ENCODE measurements around the gene CIDEB. TPM values are rescaled to one million over a fixed set of nuclear protein-coding genes. Genes with fewer than 3 reads are reported as not detected.

CIDEB gene
- polyA plus RNA-seq, 1 donor from 2014 or later, result not detected

DNA sequence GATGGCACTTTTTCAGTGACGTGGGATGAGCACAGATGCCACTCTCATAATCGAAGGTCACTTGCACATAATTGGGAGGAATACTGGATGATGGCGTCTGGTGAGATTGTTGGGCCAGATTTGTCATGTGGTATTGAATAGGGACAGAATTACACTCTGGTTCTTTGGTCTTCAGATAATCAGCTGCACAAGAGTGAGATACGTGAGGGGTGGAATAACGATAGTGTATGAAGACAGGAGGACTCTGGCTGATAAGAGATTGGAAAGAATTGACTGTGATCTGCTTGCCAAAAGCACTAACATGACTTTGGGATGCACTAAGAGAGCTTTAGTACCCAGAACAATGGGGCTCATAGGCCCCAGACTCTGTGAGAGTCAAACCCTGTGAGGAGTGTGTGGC, 29.4 kb downstream of the CIDEB start:
- H3K79me2 ChIP-seq (replicated peaks; ENCODE audit: insufficient read depth, low read length), result no peaks in the 10 kb centered on the region
- no peaks in the 10 kb centered on the region for H4K20me1 ChIP-seq (ENCODE audit: insufficient read depth)
- H3K4me2 ChIP-seq (ENCODE audit: low read length), result no peak overlapping the region
- H3K27me3 ChIP-seq (ENCODE audit: insufficient read depth, low read depth, low read length), result no peaks in the 10 kb centered on the region
- TF ChIP-seq SMC3 (conservative IDR thresholded peaks at IDR 0.05; ENCODE audit: poor library complexity) (no peak), EP300 (conservative IDR thresholded peaks at IDR 0.05; ENCODE audit: poor library complexity, severe bottlenecking) (no peak), TAF1 (IDR thresholded peaks at IDR 0.05; ENCODE audit: low read depth) (no peak), POLR2AphosphoS5 (IDR thresholded peaks at IDR 0.05) (no peak), MXI1 (conservative IDR thresholded peaks at IDR 0.05; ENCODE audit: poor library complexity, severe bottlenecking) (no peak), RAD21 (conservative IDR thresholded peaks at IDR 0.05) (no peak), EZH2 (IDR thresholded peaks at IDR 0.05; ENCODE audit: borderline replicate concordance, insufficient read depth, low read length, poor library complexity, severe bottlenecking) (no peak)
- TF ChIP-seq, protein P1, sequence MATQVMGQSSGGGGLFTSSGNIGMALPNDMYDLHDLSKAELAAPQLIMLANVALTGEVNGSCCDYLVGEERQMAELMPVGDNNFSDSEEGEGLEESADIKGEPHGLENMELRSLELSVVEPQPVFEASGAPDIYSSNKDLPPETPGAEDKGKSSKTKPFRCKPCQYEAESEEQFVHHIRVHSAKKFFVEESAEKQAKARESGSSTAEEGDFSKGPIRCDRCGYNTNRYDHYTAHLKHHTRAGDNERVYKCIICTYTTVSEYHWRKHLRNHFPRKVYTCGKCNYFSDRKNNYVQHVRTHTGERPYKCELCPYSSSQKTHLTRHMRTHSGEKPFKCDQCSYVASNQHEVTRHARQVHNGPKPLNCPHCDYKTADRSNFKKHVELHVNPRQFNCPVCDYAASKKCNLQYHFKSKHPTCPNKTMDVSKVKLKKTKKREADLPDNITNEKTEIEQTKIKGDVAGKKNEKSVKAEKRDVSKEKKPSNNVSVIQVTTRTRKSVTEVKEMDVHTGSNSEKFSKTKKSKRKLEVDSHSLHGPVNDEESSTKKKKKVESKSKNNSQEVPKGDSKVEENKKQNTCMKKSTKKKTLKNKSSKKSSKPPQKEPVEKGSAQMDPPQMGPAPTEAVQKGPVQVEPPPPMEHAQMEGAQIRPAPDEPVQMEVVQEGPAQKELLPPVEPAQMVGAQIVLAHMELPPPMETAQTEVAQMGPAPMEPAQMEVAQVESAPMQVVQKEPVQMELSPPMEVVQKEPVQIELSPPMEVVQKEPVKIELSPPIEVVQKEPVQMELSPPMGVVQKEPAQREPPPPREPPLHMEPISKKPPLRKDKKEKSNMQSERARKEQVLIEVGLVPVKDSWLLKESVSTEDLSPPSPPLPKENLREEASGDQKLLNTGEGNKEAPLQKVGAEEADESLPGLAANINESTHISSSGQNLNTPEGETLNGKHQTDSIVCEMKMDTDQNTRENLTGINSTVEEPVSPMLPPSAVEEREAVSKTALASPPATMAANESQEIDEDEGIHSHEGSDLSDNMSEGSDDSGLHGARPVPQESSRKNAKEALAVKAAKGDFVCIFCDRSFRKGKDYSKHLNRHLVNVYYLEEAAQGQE (IDR thresholded peaks at IDR 0.05; ENCODE audit: borderline replicate concordance), result no peak
- TF ChIP-seq, protein P2, sequence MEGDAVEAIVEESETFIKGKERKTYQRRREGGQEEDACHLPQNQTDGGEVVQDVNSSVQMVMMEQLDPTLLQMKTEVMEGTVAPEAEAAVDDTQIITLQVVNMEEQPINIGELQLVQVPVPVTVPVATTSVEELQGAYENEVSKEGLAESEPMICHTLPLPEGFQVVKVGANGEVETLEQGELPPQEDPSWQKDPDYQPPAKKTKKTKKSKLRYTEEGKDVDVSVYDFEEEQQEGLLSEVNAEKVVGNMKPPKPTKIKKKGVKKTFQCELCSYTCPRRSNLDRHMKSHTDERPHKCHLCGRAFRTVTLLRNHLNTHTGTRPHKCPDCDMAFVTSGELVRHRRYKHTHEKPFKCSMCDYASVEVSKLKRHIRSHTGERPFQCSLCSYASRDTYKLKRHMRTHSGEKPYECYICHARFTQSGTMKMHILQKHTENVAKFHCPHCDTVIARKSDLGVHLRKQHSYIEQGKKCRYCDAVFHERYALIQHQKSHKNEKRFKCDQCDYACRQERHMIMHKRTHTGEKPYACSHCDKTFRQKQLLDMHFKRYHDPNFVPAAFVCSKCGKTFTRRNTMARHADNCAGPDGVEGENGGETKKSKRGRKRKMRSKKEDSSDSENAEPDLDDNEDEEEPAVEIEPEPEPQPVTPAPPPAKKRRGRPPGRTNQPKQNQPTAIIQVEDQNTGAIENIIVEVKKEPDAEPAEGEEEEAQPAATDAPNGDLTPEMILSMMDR (IDR thresholded peaks at IDR 0.05; ENCODE audit: poor library complexity, severe bottlenecking), result no peak
- H3K9ac ChIP-seq (ENCODE audit: low read length), result no peak overlapping the region
- H2AFZ ChIP-seq (ENCODE audit: low read depth, low read length), result no peak overlapping the region
- H3K9me3 ChIP-seq (ENCODE audit: low read length), result no peaks in the 10 kb centered on the region
- no peaks in the 10 kb centered on the region for H3K9me2 ChIP-seq (ENCODE audit: insufficient read depth, low read length)
- H3K4me3 ChIP-seq (ENCODE audit: low read length), result no peak overlapping the region
- no peaks in the 10 kb centered on the region for H3K36me3 ChIP-seq (ENCODE audit: insufficient read depth, low read length)
- no peak overlapping the region for H3K27ac ChIP-seq (ENCODE audit: low read length)
- H3F3A ChIP-seq (ENCODE audit: insufficient read depth, low read length, poor library complexity, severe bottlenecking), result no peaks in the 10 kb centered on the region

DNA sequence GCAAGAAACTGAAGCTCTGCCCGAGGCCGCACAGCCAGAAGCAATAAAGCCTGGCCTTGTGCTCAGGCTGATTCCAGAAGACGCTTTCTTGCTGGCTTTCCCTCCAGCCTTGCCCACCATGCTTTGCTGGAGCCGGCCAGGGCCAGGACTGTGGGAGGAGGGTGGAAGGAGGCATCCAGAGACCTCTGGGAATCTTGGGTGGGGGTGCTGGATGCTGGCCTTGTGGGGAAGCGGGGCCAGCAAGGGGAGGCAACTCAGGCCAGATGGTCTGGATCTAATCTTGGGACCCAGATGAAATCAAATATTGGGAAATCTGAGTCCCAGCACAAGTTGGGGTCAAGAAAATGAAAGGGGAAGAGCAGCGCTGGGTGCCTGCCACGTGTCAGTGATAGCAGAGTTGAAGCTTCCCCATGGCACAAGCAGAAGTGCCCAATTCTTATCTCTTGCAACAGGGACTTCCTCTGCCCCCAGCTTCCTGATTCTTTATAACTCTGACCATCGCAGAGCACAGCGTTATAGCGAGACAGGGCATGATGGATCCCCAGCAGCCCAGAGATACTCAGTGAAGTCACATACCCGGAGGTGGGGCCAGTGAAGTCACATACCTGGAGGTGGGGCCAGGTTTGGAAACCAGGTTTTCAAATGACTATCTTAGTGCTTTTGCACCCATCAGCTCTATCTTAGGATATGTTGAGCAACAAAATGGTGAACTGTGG, 30.0 kb downstream of the CIDEB start:
- H3K79me2 ChIP-seq (replicated peaks; ENCODE audit: insufficient read depth, low read length), result no peaks in the 10 kb centered on the region
- no peak overlapping the region for H2AFZ ChIP-seq (ENCODE audit: low read depth, low read length)
- no peaks in the 10 kb centered on the region for H3K27me3 ChIP-seq (ENCODE audit: insufficient read depth, low read depth, low read length)
- H3K4me3 ChIP-seq (ENCODE audit: low read length), result no peak overlapping the region
- TF ChIP-seq, protein P2 (IDR thresholded peaks at IDR 0.05; ENCODE audit: poor library complexity, severe bottlenecking), result no peak
- TF ChIP-seq TAF1 (IDR thresholded peaks at IDR 0.05; ENCODE audit: low read depth) (no peak), MXI1 (conservative IDR thresholded peaks at IDR 0.05; ENCODE audit: poor library complexity, severe bottlenecking) (no peak), EZH2 (IDR thresholded peaks at IDR 0.05; ENCODE audit: borderline replicate concordance, insufficient read depth, low read length, poor library complexity, severe bottlenecking) (no peak), EP300 (conservative IDR thresholded peaks at IDR 0.05; ENCODE audit: poor library complexity, severe bottlenecking) (no peak)
- TF ChIP-seq, protein P1 (IDR thresholded peaks at IDR 0.05; ENCODE audit: borderline replicate concordance), result no peak
- no peak overlapping the region for H3K9ac ChIP-seq (ENCODE audit: low read length)
- H3K4me2 ChIP-seq (ENCODE audit: low read length), result no peak overlapping the region
- no peaks in the 10 kb centered on the region for H4K20me1 ChIP-seq (ENCODE audit: insufficient read depth)
- no peaks in the 10 kb centered on the region for H3K36me3 ChIP-seq (ENCODE audit: insufficient read depth, low read length)
- H3K9me2 ChIP-seq (ENCODE audit: insufficient read depth, low read length), result no peaks in the 10 kb centered on the region
- H3K9me3 ChIP-seq (ENCODE audit: low read length), result no peaks in the 10 kb centered on the region
- H3K27ac ChIP-seq (ENCODE audit: low read length), result no peak overlapping the region
- H3F3A ChIP-seq (ENCODE audit: insufficient read depth, low read length, poor library complexity, severe bottlenecking), result no peaks in the 10 kb centered on the region

Measured in neural cell (in vitro differentiated cells).